Stimulated activated CD8-positive, alpha-beta memory T cell treated with anti-CD3 and anti-CD28 coated beads, Interleukin-12 subunit alpha, Interleukin-12 subunit beta, amount 100 ng/mL, for 24 hours (primary cell): ENCODE measurements around the gene FOXA2.

Experiments
- DNase-seq: peaks from one replicate; pipeline ENCODE4 v3.0.0-alpha.2; 2020; ENCODE audit errors: extremely low read depth

FOXA2 gene

DNA sequence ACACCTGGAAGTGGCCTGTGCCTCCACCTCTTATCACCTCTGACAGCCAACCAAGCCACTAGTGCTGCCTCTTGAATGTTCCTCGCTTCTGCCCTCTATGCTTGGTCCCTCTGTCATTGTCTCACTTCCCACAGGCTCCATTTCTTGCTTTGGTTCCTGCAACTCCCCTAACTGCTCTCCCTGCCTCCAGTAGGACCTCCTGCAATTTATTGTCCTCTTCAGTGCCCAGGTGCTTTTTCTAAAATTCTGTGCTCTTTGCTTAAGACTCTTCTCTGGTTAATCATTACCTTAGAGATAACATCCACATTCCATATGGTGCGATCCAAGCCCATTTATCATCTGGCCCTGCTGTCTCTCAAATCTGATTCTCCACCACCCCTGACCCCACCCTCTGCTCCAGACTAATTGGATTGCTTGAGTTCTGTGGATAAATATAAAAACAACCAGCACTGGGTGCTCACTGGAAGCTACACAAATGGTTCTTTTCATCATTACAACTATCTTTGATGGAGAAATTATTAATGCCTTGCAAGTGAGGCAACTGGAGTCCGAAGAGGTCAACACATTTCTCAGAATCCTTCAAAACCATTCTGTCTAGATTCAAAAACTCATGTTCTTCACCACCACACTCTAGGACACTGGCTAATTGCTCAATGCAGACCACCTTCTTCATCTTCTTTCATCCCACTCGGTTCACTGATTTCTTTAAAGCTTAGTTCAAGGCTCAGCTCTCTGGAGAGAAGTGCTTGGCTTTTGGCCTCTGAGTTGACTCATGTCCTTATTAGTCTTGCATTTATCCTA lies 47.2 kb downstream of the FOXA2 start:
- DNase-seq = no peak

DNA sequence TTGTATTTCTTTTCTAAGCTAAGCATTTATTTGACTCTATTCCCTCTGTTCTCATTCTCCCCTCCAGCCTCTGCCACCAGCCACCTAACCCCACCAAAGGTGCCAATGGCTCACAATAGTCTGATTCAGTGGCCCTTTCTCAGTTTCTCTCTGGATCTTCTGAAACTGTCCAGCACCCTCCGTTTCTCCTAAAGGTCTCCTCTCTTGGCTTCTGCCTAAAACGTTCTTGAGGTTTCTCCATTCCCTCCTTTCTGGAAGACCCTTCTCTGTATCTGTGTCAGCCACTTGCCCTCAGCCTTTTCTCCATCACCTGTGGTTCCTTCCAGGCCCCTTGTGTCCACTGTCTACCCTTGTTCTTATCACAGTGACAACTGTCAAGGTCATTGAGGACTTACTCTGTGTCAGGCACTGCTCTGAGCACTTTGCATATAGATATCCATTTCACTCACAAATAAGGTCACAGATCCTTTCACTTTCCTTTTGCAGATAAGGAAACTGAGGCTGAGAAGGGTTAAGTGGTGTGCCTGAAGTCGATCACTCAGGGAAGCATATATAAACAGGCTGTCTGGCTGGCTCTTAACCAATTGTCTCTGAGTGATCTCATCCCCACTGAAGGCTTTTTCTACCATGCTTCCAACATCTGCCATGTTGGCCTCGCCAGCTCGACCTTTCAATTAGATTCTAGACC lies 48.1 kb downstream of the FOXA2 start:
- DNase-seq = no peak

DNA sequence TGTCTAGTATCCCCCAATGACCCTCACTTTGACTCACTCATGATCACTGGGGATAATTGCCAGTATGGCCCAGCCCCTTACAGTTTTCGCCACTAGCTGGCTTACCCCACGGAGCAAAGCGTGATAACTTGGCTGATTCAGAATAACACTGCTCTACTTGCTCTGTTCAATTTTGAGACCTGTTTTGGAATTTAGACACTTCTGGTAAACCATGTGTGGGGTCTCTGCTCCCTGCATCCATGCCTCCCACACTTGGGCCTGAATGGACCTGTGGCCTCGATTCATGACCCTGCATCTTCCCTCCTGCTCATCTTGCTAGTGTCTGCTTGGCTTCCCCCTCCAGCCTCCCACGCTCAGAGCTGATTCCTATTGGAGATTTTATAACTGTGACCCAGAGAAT lies 48.9 kb downstream of the FOXA2 start:
- no peak for DNase-seq

DNA sequence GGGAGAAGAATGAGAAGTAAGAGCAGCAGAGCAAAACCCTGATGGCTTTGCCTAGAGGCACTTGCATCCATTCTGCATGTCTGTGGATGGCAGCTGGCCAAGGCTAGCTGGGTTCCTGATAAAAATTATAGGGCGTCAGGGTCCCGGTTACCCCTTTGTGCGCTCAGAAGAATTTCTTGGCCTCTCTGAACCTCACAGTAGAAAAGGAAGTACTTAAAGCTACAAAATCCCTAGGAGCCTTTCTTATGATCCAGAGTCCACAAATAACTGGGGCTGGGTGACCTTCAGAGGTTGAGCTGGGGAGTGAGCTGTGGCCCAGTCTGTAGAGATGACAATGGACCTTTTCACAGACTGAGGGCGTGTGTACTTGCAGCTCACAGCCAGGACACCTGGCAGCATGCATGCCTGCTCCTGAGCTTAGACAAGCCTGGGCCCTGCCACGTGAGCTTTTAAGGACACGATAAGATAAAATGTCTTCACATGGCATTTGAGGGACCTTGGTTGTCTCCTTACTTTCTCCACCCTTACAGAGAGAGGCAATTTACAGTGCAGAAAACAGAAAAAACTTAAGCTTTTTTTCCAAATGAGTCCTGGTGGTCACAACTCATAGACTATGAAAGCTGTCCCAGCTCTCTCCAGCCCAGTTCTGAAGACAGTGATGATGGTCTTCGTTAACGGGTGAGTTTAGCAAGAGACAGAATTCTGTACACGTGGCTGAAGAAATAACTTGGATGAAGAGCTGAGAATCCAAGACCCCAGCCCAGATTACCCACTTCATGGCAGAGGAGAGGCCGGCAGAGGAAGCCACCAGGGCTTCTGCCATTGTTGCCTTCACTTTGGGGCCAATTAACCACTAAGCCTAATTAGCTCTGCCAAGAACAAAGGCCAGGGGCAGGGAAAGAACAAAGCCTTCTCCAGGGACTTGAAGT lies 50.3 kb downstream of the FOXA2 start:
- no peak for DNase-seq

DNA sequence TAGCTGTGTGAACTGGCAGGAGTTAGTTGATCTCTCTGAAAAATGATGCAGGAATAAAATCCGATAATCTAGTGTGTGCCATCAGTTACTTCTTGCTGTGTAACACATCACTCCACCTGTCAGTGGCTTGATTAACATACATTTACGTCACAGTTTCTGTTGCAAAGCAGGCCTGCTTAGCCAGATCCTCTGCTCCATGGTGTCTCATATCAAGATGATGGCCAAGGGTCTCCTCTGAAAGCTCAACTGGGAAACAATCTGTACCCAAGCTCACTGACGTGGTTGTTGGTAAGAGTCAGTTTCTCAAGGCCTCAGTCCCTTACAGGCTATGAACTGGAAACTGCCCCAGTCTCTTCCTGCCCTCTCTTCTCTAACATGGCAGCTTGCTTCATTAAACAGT lies 51.8 kb downstream of the FOXA2 start:
- no peak for DNase-seq

DNA sequence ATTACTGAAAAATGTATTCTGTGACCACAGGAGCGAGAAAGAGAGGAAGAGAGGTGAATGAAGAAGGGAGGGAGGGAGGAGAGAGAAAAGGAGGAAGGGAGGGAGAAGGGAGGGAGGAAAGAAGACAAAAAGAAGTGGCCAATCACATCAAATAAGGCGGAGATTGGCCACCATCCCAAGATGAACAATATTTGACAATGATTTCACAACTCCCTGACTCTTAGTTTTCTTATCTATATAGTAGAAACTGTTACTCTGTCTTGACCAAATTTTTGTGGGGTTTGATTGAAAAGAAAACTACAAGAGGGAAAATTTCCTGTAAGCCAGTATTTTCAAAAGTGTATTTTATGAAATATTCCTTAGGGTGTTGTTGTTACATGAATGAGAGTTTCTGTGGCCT lies 52.6 kb downstream of the FOXA2 start:
- DNase-seq = no peak

DNA sequence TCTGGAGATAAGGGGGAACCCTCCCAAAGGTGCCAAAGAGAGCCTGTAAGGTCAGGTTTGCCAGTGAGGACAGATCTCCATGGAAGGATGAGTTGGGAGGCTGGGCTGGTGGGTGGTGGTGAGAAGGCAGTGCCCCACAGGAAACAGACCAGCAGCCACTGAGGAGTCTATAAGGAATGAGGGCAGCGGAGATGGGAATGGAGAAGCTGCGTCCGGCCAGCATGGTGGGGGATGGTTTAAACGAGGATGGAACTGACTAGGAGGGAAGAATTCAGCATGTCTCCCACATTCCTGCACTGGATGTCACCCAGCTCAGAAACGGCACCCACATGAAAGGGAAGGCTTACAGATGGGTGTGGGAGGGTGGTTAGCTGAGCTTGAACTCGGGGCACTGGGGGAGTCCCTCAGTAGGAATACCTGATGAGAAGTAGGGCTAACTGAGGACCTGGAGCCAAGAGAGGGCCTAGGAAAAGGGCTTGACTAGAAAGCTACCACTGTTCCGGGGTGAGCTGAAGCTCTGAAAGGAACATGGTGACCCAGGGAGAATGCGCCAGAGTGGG lies 53.2 kb downstream of the FOXA2 start:
- no peak for DNase-seq
